GM23248 (cell line): ENCODE data around the gene DCAKD.

Experiments
- EZH2 ChIP-seq: fragments of 200-600 bp; sonication (generic); IDR thresholded peaks from 2 replicates; pipeline ENCODE4 v1.6.1; 2018; ENCODE audit warnings: antibody characterized with exemption, mild to moderate bottlenecking; ENCODE audit not compliant: insufficient read depth, poor library complexity, severe bottlenecking
- EZH2phosphoT487 ChIP-seq: fragments of 200-600 bp; sonication (generic); IDR thresholded peaks from 2 replicates; pipeline ENCODE4 v1.6.1; 2018; ENCODE audit warnings: antibody characterized with exemption, moderate library complexity, mild to moderate bottlenecking, low read depth; ENCODE audit not compliant: insufficient read depth

DNA sequence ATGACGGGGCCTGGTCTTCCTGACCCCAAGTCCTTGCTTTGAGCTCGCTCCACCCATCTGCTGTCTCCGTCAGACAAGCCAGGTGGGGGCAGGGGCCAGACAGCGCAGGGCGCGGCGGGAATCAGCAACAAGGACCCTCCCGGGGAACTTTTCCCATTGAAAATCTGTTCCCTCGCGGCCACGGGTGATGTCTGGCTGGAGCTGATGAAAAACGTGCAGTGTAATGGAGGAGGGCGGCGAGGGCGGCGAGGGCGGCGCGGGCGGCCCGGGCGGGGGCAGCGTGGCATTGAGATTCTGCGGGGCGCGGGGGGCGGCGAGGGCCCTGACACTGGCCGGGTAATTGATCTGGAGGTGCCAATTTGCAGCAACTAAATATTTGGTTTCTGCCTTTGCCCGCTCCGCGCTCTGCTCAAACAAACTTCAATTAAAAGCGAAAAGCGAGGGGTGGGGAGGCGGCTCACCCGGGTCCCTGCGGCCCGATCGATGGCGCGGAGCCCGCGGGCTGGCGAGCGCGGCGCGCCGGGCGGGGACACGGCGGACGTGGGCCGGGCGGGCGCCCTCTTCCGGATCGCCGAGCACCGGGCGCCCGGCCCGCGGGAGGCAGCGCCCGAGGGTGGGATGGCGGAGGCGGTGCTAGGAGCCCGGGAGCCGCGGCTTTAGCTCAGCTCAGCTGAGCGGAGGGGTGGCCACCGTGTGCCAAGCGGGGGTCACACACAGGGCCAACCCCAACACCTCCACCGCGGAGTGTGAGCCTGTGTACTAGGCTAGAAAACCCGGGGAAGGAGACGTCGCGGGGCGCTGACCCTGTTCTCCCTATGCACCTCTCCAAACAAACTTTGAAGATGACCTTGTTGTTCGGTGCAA, 32.4 kb downstream of the DCAKD start:
- TF ChIP-seq EZH2: no peak
- no peak for TF ChIP-seq EZH2phosphoT487
